ENCODE measurements around the gene RACK1. TPM values are rescaled to one million over a fixed set of nuclear protein-coding genes. Genes with fewer than 3 reads are reported as not detected.

The RACK1 gene
- total and polyA plus RNA-seq, 4 donors, result 310 to 2,255 (median 940) TPM

- TF ChIP-seq, protein P1, sequence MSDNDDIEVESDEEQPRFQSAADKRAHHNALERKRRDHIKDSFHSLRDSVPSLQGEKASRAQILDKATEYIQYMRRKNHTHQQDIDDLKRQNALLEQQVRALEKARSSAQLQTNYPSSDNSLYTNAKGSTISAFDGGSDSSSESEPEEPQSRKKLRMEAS (IDR thresholded peaks at IDR 0.05), result no peak
- TF ChIP-seq FOXA1 (IDR thresholded peaks at IDR 0.05), result no peak
- TF ChIP-seq YY1 (IDR thresholded peaks at IDR 0.05), result no peak
- TF ChIP-seq, protein P2, sequence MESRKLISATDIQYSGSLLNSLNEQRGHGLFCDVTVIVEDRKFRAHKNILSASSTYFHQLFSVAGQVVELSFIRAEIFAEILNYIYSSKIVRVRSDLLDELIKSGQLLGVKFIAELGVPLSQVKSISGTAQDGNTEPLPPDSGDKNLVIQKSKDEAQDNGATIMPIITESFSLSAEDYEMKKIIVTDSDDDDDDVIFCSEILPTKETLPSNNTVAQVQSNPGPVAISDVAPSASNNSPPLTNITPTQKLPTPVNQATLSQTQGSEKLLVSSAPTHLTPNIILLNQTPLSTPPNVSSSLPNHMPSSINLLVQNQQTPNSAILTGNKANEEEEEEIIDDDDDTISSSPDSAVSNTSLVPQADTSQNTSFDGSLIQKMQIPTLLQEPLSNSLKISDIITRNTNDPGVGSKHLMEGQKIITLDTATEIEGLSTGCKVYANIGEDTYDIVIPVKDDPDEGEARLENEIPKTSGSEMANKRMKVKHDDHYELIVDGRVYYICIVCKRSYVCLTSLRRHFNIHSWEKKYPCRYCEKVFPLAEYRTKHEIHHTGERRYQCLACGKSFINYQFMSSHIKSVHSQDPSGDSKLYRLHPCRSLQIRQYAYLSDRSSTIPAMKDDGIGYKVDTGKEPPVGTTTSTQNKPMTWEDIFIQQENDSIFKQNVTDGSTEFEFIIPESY (IDR thresholded peaks at IDR 0.05), result no peak
- TF ChIP-seq NR2F2 (IDR thresholded peaks at IDR 0.05), result no peak
- no peak for TF ChIP-seq FOXA2 (IDR thresholded peaks at IDR 0.05)
- no peak for TF ChIP-seq RXRA (IDR thresholded peaks at IDR 0.05)
- TF ChIP-seq RAD21 (IDR thresholded peaks at IDR 0.05), result no peak
- Histone ChIP-seq H3K27ac (ENCODE audit: low read depth in 1 of 2, low read length in 2 of 2) (no peak overlapping the region), H3K4me3 (ENCODE audit: low read depth in 1 of 3, low read length in 3 of 3) (no peak overlapping the region), H3K9ac (ENCODE audit: low read depth in 1 of 2, low read length in 2 of 2) (no peak overlapping the region), H3K36me3 (ENCODE audit: control insufficient read depth in 4 of 4, insufficient read depth in 3 of 4, low read depth in 1 of 4, low read length in 3 of 4) (no peaks in the 10 kb centered on the region), H3K9me3 (ENCODE audit: control insufficient read depth in 4 of 4, low read length in 3 of 4) (no peaks in the 10 kb centered on the region), H3K4me1 (ENCODE audit: control insufficient read depth in 4 of 4, insufficient read depth in 4 of 4, low read length in 3 of 4) (peaks cover 0 to under 1% (median under 1%) of the 10 kb centered on the region in 4 donors), H3K27me3 (ENCODE audit: control insufficient read depth in 4 of 4, insufficient read depth in 4 of 4, low read length in 3 of 4) (no peaks in the 10 kb centered on the region)
- DNase-seq (ENCODE audit: low spot score), result no peak
- 79% methylated on average over 12 of the region's 12 CpGs for WGBS
Measured at GRCh38 chr5:181198106-181198685, 45.5 kb downstream of the RACK1 start.

DNA sequence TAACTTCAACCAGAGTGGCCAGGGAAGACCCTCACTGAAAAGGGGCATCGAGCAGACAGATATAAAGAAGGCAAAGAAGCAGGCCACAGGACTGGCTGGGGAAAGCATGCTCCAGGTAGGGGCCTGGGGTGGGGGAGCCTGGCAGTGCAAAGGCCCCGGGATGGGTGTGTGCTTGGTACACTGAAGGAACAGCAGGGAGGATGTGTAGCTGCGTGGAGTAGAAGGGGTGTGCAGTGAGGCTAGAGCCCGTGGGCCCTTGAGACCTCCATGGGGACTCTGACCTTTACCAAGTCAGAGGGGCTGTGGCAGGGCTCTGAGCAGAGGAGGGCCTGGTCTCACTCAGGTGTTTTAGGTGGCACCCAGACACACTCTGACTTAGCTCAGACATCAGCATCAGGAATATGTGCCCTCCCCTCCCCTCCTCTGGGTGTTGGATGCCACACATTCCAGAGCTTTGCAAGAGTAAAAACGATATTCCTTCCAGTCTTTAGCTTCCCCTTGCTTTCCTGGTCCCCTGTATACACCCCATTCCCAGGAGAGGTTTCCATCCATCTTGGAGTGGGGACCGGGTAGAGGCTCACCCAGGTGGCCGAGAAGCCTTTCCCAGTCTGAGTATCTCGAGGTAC is 46.3 kb downstream of the RACK1 start:
- Histone ChIP-seq H3K27me3 (ENCODE audit: control insufficient read depth in 4 of 4, insufficient read depth in 4 of 4, low read length in 3 of 4) (no peaks in the 10 kb centered on the region), H3K9me3 (ENCODE audit: control insufficient read depth in 4 of 4, low read length in 3 of 4) (no peaks in the 10 kb centered on the region), H3K27ac (ENCODE audit: low read depth in 1 of 2, low read length in 2 of 2) (no peak overlapping the region), H3K4me3 (ENCODE audit: low read depth in 1 of 3, low read length in 3 of 3) (no peak overlapping the region), H3K36me3 (ENCODE audit: control insufficient read depth in 4 of 4, insufficient read depth in 3 of 4, low read depth in 1 of 4, low read length in 3 of 4) (no peaks in the 10 kb centered on the region), H3K4me1 (ENCODE audit: control insufficient read depth in 4 of 4, insufficient read depth in 4 of 4, low read length in 3 of 4) (peaks cover 0 to 7% (median 2%) of the 10 kb centered on the region in 4 donors), H3K9ac (ENCODE audit: low read depth in 1 of 2, low read length in 2 of 2) (no peak overlapping the region)
- no peak for DNase-seq (ENCODE audit: low spot score)
- 69% methylated on average over 8 of the region's 8 CpGs for WGBS
- TF ChIP-seq, protein P3, sequence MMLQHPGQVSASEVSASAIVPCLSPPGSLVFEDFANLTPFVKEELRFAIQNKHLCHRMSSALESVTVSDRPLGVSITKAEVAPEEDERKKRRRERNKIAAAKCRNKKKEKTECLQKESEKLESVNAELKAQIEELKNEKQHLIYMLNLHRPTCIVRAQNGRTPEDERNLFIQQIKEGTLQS (IDR thresholded peaks at IDR 0.05), result no peak
- TF ChIP-seq SP1 (IDR thresholded peaks at IDR 0.05) (no peak), FOXA1 (IDR thresholded peaks at IDR 0.05) (no peak), EGR1 (IDR thresholded peaks at IDR 0.05; ENCODE audit: low read depth in 2 of 2) (no peak), REST (IDR thresholded peaks at IDR 0.05) (no peak), YY1 (IDR thresholded peaks at IDR 0.05) (no peak)
- TF ChIP-seq, protein P1 (IDR thresholded peaks at IDR 0.05), result no peak

Data from liver (tissue), 9 donors.